ENCODE measurements around the gene RNASEH2B. TPM values are rescaled to one million over a fixed set of nuclear protein-coding genes. Genes with fewer than 3 reads are reported as not detected.

The RNASEH2B gene
- total RNA-seq, 1 experiment from 2014 or later, result 33.3 TPM

GRCh38 chr13:50919277-50919676 lies 9.7 kb downstream of the RNASEH2B start:
- H3K27ac Mint-ChIP-seq, result no peak overlapping the region
- no peak overlapping the region for H3K4me3 Mint-ChIP-seq
- peaks cover 39% of the 10 kb centered on the region for H3K9me3 Mint-ChIP-seq
- peaks cover 3% of the 10 kb centered on the region; the same call in 1 of the 2 replicates for H3K27me3 Mint-ChIP-seq (ENCODE audit: low read depth)
- DNase-seq (ENCODE audit: low spot score) (no peak), ATAC-seq (no peak)
- peaks cover 34% of the 10 kb centered on the region for H3K4me1 Mint-ChIP-seq
- ChIA-PET CTCF (no interaction called here), POLR2A (no interaction called here)
- TF ChIP-seq NR1H2 (CRISPR knock-in tag; IDR thresholded peaks at IDR 0.05), result no peak
- peaks cover 35% of the 10 kb centered on the region for H3K36me3 Mint-ChIP-seq

GRCh38 chr13:50921706-50922105 lies 12.1 kb downstream of the RNASEH2B start:
- peaks cover 56% of the 10 kb centered on the region for H3K9me3 Mint-ChIP-seq
- no peak overlapping the region for H3K4me3 Mint-ChIP-seq
- ChIA-PET POLR2A (no interaction called here), CTCF (interaction anchor here (0.9 kb wide), 1 partner anchor 10 kb away, joined by 3 read pairs; no protein-coding TSS in a partner anchor)
- ATAC-seq, result no peak
- no peak overlapping the region for H3K27ac Mint-ChIP-seq
- peaks cover 6% of the 10 kb centered on the region for H3K27me3 Mint-ChIP-seq (ENCODE audit: low read depth)
- DNase-seq (ENCODE audit: low spot score), result no peak
- H3K36me3 Mint-ChIP-seq, result peaks cover 46% of the 10 kb centered on the region
- peaks cover 11% of the 10 kb centered on the region for H3K4me1 Mint-ChIP-seq
- TF ChIP-seq AR (CRISPR knock-in tag; IDR thresholded peaks at IDR 0.05), result no peak
- TF ChIP-seq ZNF138 (CRISPR knock-in tag; conservative IDR thresholded peaks at IDR 0.05), result no peak
- no peak for TF ChIP-seq AFF4 (CRISPR knock-in tag; IDR thresholded peaks at IDR 0.05; ENCODE audit: borderline replicate concordance)
- no peak for TF ChIP-seq GTF2I (CRISPR knock-in tag; conservative IDR thresholded peaks at IDR 0.05)
- TF ChIP-seq ELF4 (CRISPR knock-in tag; IDR thresholded peaks at IDR 0.05; ENCODE audit: low read depth), result no peak
- no peak for TF ChIP-seq ZNF416 (CRISPR knock-in tag; IDR thresholded peaks at IDR 0.05)
- TF ChIP-seq ZNF532 (CRISPR knock-in tag; IDR thresholded peaks at IDR 0.05; ENCODE audit: borderline replicate concordance), result no peak
- TF ChIP-seq ATF1 (CRISPR knock-in tag; IDR thresholded peaks at IDR 0.05), result no peak
- TF ChIP-seq E2F4 (CRISPR knock-in tag; IDR thresholded peaks at IDR 0.05; ENCODE audit: borderline replicate concordance, low read depth), result no peak
- TF ChIP-seq ZNF281 (CRISPR knock-in tag; IDR thresholded peaks at IDR 0.05), result no peak
- no peak for TF ChIP-seq CBFB (CRISPR knock-in tag; IDR thresholded peaks at IDR 0.05; ENCODE audit: low read depth)
- no peak for TF ChIP-seq NR1H2 (CRISPR knock-in tag; IDR thresholded peaks at IDR 0.05)
- TF ChIP-seq SOX15 (CRISPR knock-in tag; IDR thresholded peaks at IDR 0.05), result no peak
- no peak for TF ChIP-seq ZNF232 (CRISPR knock-in tag; IDR thresholded peaks at IDR 0.05)
- no peak for TF ChIP-seq MXD4 (CRISPR knock-in tag; IDR thresholded peaks at IDR 0.05; ENCODE audit: borderline replicate concordance)
- no peak for TF ChIP-seq ZNF671 (CRISPR knock-in tag; IDR thresholded peaks at IDR 0.05)
- no peak for TF ChIP-seq IRF2 (CRISPR knock-in tag; IDR thresholded peaks at IDR 0.05; ENCODE audit: borderline replicate concordance, low read depth)
